T-helper 17 cell (primary cell): ENCODE measurements around the gene C1QTNF12. TPM values are rescaled to one million over a fixed set of nuclear protein-coding genes. Genes with fewer than 3 reads are reported as not detected.

Experiments used
- ATAC-seq: fragments of 150-1000 bp; cut with Tn5 transposase; 2 replicates; pipeline ENCODE4 v1.10.0; 2021; ENCODE audit warnings: mild to moderate bottlenecking, moderate library complexity
- DNase-seq, 3 donors: peaks; one replicate each; pipeline versions ENCODE4 v3.0.0 to v3.0.0-alpha.2; 2020 to 2021
- H3K9me3 ChIP-seq: one replicate; pipeline ENCODE4 v1.7.0; 2013; ENCODE audit warnings: low read length, mild to moderate bottlenecking; ENCODE audit not compliant: control insufficient read depth, poor library complexity, severe bottlenecking
- H3K27ac Mint-ChIP-seq: one replicate; pipeline ENCODE4 v1.8.0; 2022; ENCODE audit warnings: mild to moderate bottlenecking, moderate library complexity, mixed read lengths
- H3K27me3 Mint-ChIP-seq: one replicate; pipeline ENCODE4 v1.8.0; 2022; ENCODE audit warnings: mixed read lengths
- H3K36me3 Mint-ChIP-seq: one replicate; pipeline ENCODE4 v1.8.0; 2022; ENCODE audit warnings: low read depth, mixed read lengths
- H3K4me1 Mint-ChIP-seq: one replicate; pipeline ENCODE4 v1.8.0; 2022; ENCODE audit warnings: mild to moderate bottlenecking, mixed read lengths
- H3K4me3 Mint-ChIP-seq: one replicate; pipeline ENCODE4 v1.8.0; 2022; ENCODE audit warnings: mild to moderate bottlenecking, moderate library complexity, mixed read lengths
- total RNA-seq, 4 donors: library from RNA in 2 of 4; stranded (reverse) in 2 of 4; gene quantifications; one replicate each; pipeline ENCODE4 v1.2.3 and lab custom pipeline; 2022 to 2026

Gene C1QTNF12, protein sequence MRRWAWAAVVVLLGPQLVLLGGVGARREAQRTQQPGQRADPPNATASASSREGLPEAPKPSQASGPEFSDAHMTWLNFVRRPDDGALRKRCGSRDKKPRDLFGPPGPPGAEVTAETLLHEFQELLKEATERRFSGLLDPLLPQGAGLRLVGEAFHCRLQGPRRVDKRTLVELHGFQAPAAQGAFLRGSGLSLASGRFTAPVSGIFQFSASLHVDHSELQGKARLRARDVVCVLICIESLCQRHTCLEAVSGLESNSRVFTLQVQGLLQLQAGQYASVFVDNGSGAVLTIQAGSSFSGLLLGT
- total RNA-seq (1 to 10 TPM in 1 of 2 donors, under 1 TPM in 1; 0.91 to 2.0 TPM), total RNA-seq (lab: John Stamatoyannopoulos, UW) (0.23 to 1.0 reads per million in 2 donors)

DNA sequence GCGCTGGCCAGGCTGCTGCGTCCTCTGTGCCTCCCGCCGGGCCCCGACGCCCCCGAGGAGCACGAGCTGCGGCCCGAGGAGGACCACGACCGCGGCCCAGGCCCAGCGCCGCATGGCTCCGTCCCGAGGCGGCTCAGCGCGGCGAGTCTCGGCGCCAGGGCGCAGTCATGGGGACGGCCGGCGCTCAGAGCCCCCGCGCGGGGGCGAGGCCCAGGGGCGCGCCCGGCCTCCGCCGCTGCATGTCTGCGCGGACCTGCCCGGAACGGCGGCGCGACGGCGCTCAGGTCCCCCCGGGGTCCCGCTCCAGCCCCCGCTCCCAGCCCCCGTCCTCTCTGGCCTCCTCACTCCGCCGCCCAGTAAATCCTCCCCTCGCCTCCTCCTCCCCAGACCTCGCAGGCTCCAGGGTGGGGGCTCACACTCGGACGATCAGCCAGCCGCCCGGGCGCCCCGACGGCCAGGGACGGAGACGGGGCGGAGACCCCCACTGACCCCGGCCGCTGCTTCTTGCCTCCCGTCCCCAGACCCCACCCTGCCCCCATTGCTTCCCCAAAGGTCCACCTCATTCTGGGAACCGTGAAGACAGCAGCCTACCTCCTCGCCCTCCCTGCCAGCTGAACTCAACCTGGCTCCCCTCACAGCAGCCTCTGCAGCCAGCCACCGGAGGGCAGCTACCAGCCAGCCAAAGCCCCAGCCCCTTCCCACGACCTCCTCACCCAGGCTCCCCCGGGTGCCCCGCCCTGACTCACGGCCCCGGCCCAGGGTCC lies at the start of gene C1QTNF12:
C1QTNF12 (minus strand) TSS at position 146 of the 764 bp plus-strand sequence; CDS start at position 114, 32 bp downstream.
- no peak for ATAC-seq
- H3K36me3 Mint-ChIP-seq: no peaks in the 10 kb centered on the region
- H3K4me1 Mint-ChIP-seq: peaks cover 4% of the 10 kb centered on the region
- no peaks in the 10 kb centered on the region for H3K27me3 Mint-ChIP-seq
- no peak within 1 kb of the TSS for H3K4me3 Mint-ChIP-seq
- DNase-seq: no peak
- no peak within 1 kb of the TSS for H3K27ac Mint-ChIP-seq
- H3K9me3 ChIP-seq: no peaks in the 10 kb centered on the region

DNA sequence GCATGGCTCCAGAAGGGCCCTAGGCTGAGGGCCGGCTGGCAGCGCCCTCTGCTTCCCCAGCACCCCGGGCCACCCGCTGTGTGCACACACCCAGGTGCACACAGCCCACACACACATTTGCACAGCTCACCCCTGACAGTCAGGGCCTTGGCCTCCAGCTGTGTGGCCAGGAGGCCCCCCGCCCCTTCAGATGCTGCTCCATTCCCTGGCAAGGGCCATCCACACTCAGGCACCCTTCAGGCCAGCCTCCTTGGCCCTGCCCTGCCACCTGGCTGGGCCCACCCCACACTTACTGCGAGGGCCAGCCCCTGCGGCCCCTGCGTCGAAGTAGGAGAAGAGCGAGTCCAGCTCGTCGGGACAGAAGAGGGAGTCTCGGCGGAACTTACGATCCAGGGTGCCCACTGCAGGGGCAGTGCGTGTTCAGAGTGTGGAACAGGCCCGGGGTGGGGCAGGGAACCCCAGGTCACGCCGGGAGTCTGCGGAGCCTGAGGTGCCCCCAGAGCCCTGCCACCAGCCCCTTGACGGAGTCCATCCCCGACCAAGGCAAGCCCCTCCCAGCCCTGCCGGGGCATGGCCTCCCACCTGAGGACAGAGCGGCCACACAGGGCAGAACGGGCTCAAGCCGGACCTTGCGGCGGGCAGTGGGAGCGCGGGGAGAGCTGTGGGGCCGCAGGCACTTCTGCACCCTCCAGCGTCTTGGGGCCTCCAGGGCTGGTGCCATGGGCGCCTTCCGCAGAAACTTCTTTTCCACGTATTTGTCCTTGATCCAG lies 48.8 kb upstream of the C1QTNF12 start:
- DNase-seq (no peak), ATAC-seq (no peak)
- no peak overlapping the region for H3K4me3 Mint-ChIP-seq
- no peaks in the 10 kb centered on the region for H3K27me3 Mint-ChIP-seq
- H3K36me3 Mint-ChIP-seq: no peaks in the 10 kb centered on the region
- H3K27ac Mint-ChIP-seq: no peak overlapping the region
- no peaks in the 10 kb centered on the region for H3K9me3 ChIP-seq
- peaks cover 2% of the 10 kb centered on the region for H3K4me1 Mint-ChIP-seq

DNA sequence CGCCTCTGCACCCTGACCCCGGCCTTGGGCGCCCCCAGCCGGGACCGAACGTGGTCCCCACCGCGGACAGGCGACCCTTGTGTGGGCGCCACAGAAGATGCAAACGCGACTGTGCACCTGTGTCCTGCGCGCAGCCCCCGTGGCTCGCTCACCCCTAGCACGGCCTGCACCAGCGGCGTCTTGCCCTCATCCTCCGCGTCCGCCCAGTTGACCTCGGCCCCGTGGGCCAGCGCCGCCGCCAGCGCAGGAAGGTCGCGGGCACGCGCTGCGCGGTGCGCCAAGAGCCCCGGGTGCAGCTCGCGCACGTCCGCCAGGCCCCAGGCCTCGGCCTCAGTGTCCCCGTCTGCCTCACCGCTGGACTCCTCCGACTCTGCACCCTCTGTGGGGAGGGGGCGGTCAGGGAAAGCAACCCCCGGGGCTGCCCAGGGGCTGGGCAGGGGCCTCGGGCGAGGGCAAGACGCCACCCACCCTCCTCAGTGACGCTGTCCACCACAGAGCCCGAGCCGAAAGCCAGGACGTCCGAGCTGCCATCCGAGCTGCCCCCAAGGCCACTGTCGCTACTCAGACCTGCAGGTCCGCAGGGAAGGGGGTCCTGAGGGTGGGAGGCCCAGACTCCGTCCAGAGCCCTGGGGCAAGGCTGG lies 47.8 kb upstream of the C1QTNF12 start:
- H3K27ac Mint-ChIP-seq: no peak overlapping the region
- no peaks in the 10 kb centered on the region for H3K36me3 Mint-ChIP-seq
- ATAC-seq (no peak), DNase-seq (no peak)
- no peaks in the 10 kb centered on the region for H3K9me3 ChIP-seq
- H3K4me1 Mint-ChIP-seq: peaks cover 6% of the 10 kb centered on the region
- no peak overlapping the region for H3K4me3 Mint-ChIP-seq
- H3K27me3 Mint-ChIP-seq: no peaks in the 10 kb centered on the region

DNA sequence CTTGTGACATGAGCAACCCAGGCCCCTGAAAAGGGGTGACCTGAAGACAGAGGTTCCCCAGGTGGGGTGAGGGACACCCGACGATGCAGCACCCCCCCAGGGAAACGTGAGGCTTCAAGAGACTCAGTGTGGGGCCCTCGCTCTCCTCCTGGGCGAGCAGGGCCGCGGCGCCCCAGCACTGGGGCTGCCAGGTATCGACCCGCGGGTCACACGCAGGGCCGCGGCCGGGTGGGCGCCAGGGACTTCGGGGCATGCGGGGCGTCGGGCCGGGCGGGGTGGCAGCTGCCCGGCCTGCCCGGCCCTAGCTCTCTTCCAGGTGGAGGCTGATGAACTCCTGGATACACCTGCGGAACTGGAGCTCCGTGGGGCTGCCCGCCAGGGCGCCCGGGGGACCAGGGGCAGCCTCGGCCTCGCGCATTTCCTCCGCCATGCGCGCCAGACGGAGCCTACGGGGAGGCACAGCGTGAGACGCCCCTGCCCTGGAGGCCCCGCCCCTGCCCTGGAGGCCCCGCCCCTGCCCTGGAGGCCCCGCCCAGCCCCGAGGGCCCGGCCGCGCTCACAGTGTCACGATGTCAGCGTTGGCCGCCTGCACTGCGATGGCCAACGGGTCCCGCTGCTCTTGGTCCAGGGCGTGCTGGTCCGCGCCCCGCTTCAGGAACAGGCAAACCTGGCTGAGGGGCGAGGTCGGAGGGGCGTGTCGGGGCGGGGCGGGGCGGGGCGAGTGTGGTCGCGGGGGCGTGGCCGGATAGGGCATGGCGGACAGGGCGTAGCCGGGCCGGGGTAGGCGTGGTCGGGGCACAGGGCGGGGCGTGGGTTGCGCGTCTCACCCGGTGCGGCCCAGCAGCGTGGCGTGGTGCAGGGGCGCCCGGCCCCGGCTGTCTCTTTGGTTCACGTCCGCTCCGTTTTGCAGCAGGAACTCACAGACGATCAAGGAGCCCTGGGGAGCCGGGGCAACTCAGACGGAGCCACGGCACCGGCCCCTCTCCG lies 47.0 kb upstream of the C1QTNF12 start:
- Mint-ChIP-seq H3K36me3 (no peaks in the 10 kb centered on the region), H3K4me1 (peaks cover 6% of the 10 kb centered on the region), H3K4me3 (no peak overlapping the region), H3K27ac (no peak overlapping the region), H3K27me3 (no peaks in the 10 kb centered on the region)
- ATAC-seq: no peak
- DNase-seq: no peak
- H3K9me3 ChIP-seq: no peaks in the 10 kb centered on the region

DNA sequence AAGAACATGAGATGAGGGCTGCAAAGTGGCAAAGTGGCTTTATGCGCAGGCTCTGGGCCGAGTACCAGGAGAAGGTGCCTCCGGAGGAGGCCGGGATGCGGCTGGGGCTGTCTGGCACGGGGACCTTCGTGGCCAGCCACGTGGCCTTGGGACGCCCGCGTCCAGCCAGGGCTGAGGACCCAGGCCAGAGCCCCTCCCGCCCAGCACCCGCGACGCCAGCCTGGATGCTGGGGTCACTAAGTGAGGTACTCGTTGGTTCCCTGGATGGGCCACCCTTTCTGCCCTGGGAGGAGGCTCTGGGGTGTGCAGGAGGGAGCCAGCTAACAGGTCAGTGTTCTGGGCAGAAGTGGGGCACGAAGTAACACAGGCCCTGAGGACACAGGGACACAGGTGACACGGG lies 46.3 kb upstream of the C1QTNF12 start:
- ATAC-seq: no peak
- H3K4me3 Mint-ChIP-seq: no peak overlapping the region
- H3K27ac Mint-ChIP-seq: no peak overlapping the region
- peaks cover 6% of the 10 kb centered on the region for H3K4me1 Mint-ChIP-seq
- no peaks in the 10 kb centered on the region for H3K36me3 Mint-ChIP-seq
- H3K9me3 ChIP-seq: no peaks in the 10 kb centered on the region
- no peaks in the 10 kb centered on the region for H3K27me3 Mint-ChIP-seq
- DNase-seq: no peak

DNA sequence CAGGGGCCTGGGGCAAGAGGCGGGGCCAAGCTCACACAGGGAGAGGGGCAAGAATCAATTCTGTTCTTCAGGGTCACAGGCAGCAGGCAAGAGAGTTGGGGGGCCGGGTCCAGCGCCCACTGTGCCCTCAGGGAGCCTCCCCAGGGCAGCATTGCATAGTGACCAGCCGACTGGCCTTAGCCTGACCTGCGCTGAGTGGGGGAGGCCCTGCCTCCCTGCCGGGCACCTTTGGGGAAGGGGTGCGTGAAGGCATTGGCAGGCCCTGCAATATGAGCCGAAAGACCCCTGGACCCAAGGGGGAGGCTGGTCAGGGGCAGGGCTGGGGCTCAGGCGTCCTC lies 45.9 kb upstream of the C1QTNF12 start:
- Mint-ChIP-seq H3K4me1 (peaks cover 6% of the 10 kb centered on the region), H3K4me3 (no peak overlapping the region), H3K27ac (no peak overlapping the region), H3K27me3 (no peaks in the 10 kb centered on the region), H3K36me3 (no peaks in the 10 kb centered on the region)
- H3K9me3 ChIP-seq: no peaks in the 10 kb centered on the region
- ATAC-seq (no peak), DNase-seq (no peak)

DNA sequence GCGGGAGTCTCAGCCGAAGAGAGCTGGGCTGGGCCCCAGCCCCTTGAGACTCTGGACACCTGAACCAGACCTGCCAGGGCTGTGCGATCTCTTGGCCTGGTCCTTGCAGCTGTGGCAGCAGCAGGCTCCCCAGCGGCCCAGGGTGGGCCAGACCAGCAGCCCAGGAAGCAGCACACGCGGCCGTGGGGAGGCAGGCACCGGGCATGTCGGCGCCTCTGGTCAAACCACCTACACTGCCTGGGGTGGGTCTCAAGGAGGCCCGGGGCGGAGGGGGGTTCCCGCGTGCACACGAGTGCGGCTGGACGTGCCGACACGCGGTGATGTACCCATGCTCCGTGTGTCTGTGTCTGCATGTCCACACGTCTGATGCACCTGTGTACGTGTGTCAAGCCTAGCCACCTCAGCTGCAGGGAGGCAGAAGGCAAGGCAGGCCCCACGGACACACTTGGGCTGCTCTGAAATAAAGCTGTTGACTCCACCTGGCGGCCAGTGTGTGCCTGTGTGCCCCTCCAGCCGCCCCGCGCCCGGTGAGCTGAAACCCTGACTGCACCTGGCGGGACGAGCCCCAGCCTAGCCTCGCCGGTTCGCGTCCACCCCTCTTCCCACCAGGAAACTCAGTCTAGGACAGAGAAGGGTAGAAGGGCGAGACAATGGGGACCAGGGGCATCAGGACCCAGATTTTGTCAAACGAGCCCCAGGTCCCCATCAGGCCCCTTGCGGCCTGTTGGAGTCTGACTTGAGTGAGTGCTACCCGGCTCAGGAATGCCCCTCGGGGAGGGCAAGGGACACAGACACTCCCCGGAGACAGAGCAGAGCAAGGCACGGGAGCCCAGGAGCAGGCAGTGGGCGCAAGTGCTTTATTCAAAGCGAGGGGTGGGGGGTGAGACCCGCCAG lies 45.3 kb upstream of the C1QTNF12 start:
- no peak overlapping the region for H3K27ac Mint-ChIP-seq
- H3K4me3 Mint-ChIP-seq: no peak overlapping the region

DNA sequence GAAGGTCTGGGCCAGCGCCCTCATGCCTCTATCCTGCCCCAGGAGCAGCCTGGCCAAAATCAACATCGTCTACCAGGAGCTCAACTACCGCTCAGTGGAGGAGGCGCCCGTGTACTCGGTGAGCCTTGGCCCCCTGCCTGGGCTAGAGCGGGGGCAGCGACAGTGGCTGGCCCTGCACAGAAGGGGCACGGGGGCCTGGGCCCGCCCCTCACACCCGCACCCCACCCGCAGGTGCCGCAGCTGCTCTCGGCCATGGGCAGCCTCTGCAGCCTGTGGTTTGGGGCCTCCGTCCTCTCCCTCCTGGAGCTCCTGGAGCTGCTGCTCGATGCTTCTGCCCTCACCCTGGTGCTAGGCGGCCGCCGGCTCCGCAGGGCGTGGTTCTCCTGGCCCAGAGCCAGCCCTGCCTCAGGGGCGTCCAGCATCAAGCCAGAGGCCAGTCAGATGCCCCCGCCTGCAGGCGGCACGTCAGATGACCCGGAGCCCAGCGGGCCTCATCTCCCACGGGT lies 44.6 kb upstream of the C1QTNF12 start:
- no peak overlapping the region for H3K4me3 Mint-ChIP-seq
- no peaks in the 10 kb centered on the region for H3K9me3 ChIP-seq
- no peak overlapping the region for H3K27ac Mint-ChIP-seq
- DNase-seq (no peak), ATAC-seq (no peak)
- H3K27me3 Mint-ChIP-seq: no peaks in the 10 kb centered on the region
- peaks cover 6% of the 10 kb centered on the region for H3K4me1 Mint-ChIP-seq
- H3K36me3 Mint-ChIP-seq: no peaks in the 10 kb centered on the region

More for the DNA sequence above, 45.3 kb upstream of the C1QTNF12 start:
- Mint-ChIP-seq H3K27me3 (no peaks in the 10 kb centered on the region), H3K36me3 (no peaks in the 10 kb centered on the region), H3K4me1 (peaks cover 6% of the 10 kb centered on the region)
- no peaks in the 10 kb centered on the region for H3K9me3 ChIP-seq
- peak; percentile 50 to 62 (median 50) for DNase-seq
- peak; percentile 84 for ATAC-seq

DNA sequence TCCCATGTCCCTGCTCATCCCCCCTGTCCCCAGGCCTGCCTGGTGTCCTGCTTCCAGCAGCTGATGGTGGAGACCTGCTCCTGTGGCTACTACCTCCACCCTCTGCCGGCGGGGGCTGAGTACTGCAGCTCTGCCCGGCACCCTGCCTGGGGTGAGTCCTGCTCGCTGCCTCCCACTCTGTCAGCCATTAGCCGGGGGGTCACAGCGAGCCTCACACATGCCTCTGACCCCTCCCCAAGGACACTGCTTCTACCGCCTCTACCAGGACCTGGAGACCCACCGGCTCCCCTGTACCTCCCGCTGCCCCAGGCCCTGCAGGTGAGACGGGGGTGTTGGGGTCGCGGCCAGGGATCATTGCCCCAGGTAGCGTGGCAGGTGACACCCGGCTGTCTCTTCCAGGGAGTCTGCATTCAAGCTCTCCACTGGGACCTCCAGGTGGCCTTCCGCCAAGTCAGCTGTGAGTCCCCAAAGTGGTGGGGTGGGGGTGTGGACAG lies 43.8 kb upstream of the C1QTNF12 start:
- H3K27ac Mint-ChIP-seq: no peak overlapping the region
- H3K4me3 Mint-ChIP-seq: no peak overlapping the region
- H3K9me3 ChIP-seq: no peaks in the 10 kb centered on the region
- peaks cover 6% of the 10 kb centered on the region for H3K4me1 Mint-ChIP-seq
- DNase-seq: peak; percentile 30 to 68 (median 50)
- peak; percentile 66 for ATAC-seq
- no peaks in the 10 kb centered on the region for H3K36me3 Mint-ChIP-seq
- H3K27me3 Mint-ChIP-seq: no peaks in the 10 kb centered on the region

DNA sequence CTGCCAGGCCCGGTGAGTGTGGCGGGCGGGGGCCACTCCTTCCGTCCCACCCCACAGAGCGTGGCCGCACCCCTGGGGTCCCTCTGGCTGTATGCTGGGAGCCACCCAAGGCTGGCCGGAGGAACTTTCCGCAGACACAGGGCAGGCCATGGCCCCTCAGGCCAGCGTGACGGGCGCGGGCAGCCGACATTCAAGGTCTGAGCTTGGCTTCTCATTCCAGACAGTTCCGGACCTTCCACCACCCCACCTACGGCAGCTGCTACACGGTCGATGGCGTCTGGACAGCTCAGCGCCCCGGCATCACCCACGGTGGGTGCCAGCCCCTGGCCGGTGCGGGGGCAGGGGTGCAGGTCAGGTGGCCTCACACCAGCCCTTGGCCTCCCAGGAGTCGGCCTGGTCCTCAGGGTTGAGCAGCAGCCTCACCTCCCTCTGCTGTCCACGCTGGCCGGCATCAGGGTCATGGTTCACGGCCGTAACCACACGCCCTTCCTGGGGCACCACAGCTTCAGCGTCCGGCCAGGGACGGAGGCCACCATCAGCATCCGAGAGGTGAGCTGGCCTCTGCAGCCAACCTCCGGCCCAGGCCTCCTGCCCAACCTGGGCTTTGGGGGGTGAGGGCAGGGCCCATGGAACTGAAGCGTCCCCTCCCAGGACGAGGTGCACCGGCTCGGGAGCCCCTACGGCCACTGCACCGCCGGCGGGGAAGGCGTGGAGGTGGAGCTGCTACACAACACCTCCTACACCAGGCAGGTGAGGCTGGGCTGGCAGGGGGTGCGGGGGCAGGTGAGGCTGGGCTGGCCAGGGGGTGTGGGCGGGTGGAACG lies 41.0 kb upstream of the C1QTNF12 start:
- ATAC-seq (no peak), DNase-seq (no peak)
- Mint-ChIP-seq H3K4me1 (peaks cover 6% of the 10 kb centered on the region), H3K36me3 (no peaks in the 10 kb centered on the region), H3K4me3 (no peak overlapping the region), H3K27ac (no peak overlapping the region), H3K27me3 (no peaks in the 10 kb centered on the region)
- no peaks in the 10 kb centered on the region for H3K9me3 ChIP-seq
